GM21529 (cell line): ENCODE data around the gene ZNF266.
A peak's percentile ranks its signal among the peaks of the same experiment; 100 is the strongest.

ENCODE experiments used
- ATAC-seq: cut with Tn5 transposase; IDR thresholded peaks from one replicate; pipeline ENCODE4 v1.9.1; 2021; ENCODE audit not compliant: unreplicated experiment

The ZNF266 gene

DNA sequence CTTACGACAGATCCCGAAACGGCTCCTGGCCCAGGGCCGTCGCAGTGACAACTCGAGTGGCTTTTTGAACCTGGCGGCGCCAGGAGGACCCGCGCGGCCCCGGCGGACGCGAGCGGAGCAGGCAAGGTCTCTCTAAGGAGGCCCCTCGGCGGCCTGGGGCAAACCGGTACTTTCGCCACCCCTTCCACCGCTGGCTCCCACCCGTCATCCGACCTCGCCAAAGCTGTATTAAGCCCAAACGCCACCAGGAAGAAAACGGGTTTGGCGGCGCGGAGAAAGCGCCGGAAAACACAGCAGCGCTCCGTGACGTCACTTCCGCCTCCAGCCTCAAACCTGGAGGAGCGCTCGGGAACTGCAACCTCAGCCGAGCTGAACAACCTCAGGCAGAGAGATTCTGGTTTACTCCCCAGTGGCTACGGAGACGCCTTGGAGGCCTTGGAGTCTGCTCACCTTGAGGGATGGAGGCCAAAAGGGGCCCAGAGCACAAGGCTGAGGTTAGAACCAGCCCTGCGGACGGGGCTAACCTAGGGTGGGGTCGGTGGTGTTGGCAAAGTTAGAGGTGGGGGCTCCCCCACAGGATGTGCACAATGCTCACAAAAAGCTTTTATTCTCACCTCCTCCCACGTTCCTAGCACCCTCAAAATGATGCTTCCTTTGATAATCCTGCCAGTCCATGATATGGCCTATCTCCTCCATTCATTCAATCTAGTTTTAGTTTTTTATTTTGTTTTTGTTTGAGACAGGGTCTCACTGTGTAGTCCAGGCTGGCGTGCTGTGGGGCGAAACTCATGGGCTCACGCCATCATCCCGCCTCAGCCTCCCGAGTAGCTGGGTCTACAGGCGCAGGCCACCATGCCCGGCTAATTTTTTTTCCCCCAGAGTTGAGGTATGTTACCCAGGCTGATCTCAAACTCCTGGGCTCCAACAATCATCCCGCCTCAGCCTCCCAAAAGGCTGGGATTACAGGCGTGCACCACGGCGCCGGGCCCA is at the start of gene ZNF266:
Gene ZNF266, minus strand, starts transcription at position 295 of the 990 bp plus-strand sequence. CDS start 15,484 bp downstream, outside the sequence.
- peak; percentile 93 for ATAC-seq

DNA sequence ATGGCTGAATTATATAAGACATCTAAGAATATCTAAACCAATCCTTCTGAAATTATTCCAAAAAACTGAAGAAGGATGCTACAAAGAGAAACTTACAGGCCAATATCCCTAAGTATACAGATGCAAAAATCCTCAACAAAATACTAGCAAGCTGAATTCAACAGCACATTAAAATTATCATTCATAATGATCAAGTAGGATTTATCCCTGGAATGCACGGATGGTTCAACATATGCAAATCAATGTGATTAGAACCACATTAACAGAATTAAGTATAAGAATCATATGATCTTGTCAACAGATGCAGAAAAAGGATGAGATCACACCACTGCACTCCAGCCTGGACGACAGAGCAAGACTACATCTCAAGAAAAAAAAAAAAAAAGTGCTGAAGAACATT is 49.8 kb upstream of the ZNF266 start:
- ATAC-seq, result no peak

DNA sequence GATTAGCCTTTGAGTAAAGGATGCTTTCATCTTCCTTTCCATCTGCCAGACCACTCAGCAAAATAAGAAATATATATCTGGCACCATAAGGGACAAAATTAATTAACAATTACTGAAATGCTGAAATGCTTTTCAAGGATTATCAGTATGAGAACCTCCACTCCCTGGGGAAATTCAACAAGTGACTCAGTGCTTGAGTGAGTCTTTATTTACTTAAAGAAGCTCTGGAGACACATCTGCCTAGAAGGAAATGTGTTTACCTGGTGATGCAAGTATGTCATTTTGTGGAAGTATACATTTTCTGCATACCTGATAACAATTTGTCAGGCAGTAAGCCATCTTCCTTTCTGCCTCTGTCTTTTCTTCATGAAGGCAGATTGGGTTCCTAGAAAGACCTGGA is 39.6 kb upstream of the ZNF266 start:
- no peak for ATAC-seq

DNA sequence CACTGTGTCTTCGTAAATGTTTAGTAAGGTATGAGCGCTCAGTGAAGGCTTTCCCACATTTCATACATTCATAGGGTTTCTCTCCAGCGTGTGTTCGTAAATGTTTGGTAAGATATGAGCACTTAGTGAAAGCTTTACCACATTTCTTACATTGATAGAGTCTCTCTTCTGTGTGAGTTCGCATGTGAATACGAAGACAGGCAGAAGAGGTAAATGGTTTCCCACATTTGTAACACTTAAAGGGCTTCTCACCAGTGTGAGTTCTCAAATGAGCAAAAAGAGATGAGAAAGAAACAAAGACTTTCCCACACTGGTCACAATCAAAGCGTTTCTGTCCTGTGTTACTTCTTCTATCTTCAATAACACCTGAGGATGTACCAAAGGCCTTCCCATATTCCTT is 31.8 kb upstream of the ZNF266 start:
- no peak for ATAC-seq

DNA sequence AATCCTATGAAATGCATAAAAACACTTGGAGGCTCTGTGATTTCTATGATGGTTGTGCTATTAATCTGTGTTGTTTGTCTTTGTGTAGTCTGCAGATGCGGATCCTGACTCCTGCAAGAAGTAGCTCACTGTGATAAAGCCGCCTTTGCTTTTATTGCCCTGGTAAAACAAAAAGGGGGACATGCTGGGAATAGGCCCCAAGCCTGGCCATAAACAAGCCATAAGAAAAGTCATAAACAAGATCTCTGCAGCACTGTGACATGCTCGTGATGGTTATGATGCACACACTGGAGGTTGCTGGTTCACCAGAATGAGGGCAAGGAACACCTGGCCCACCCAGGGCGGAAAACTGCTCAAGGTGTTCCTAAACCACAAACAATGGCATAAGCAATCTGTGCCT is 26.6 kb upstream of the ZNF266 start:
- ATAC-seq, result no peak

DNA sequence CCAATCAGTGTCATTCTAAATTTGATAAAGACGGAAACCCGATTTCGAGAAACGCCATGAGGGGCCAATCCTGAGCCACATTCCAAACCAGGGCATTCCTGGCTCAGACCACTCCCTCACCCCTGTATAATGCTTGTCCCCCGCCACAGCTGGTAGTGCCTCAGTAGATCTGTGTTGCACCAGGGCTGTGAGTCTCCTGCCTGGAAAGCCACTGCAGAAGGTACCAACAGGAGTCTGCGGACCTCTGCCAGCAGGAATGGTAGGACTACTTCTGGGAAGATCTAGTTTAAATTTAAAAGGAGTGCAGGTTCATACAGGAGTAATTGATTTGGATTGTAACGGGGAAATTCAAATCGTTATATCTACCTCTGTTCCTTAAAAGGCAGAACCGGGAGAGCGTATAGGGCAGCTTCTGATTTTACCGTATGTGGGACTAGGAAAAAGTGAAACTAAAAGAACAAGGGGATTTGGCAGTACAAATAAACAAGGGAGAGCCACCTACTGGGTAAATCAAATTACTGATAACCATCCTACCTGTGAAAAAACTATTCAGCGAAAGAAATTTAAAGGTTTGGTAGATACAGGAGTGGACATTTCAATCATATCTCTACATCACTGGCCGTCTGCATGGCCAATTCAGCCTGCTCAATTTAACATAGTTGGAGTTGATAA is 20.8 kb upstream of the ZNF266 start:
- ATAC-seq, result no peak

DNA sequence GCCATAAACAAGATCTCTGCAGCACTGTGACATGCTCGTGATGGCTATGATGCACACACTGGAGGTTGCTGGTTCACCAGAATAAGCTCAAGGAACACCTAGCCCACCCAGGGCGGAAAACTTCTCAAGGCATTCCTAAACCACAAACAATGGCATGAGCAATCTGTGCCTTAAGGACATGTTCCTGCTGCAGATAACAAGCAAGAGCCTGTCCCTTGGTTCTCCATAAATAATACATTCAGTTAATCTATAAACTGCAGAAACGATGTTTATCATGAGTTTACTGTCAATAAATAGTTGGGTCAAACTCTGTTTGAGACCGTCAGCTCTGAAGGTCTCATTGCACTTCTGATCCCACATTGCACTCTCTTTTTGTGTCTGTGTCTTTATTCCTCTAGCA is 18.6 kb upstream of the ZNF266 start:
- ATAC-seq, result no peak

DNA sequence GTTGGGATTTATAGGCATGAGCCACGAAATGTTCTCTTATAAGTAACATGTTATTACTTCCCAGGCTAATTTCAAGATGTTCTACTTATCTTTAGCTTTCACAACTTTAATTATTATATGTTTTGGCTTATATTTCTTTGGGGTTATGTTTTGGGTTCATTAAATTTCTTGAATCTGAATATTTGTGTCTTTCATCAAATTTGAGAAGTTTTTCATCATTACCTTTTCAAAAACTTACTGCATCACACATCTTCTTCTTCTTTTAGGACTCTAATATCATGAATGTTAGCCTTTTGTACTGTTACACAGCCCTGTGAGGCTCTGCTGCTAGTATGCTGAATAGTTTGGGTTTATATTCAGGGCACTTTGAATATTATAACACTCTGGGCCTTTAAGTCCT is 9.7 kb upstream of the ZNF266 start:
- ATAC-seq, result no peak

DNA sequence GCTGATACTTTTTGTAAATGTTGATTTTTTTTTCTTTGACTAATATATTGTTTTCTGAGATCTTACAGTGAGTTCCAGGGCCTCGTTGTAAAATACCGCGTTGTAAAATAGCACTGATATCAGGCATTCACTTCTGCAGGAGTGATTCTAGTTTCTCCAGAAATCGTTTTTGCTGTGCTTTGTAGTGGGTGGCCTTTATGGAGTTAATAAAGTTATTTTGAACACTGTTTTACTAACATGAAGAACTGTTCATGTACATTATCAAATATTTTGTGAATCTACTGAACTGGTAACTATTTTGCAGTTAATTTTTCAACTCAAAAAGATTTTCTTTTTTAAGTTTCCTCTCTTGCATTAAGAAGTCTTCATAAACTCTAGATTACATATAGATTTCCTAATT is 985 bp upstream of the ZNF266 start:
- no peak for ATAC-seq

DNA sequence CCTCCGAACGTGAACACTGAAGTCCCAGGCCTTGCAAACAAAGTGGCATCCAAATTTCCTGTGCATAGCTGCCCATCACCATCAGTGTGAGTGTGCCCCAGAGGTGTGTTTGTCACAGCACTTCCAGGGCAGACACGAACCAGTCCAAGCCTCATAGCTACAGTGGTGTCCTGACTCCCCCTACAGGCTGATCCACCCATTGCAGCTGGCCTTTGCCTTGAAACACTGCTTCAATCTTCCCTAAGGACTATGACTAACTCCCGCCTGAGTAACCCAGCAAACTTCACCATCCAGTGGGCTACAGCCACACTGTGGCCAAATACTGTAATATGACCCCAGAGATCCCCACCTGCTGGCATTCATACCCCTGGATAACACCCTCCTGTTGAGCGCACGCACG is 3.9 kb downstream of the ZNF266 start:
- ATAC-seq, result no peak

DNA sequence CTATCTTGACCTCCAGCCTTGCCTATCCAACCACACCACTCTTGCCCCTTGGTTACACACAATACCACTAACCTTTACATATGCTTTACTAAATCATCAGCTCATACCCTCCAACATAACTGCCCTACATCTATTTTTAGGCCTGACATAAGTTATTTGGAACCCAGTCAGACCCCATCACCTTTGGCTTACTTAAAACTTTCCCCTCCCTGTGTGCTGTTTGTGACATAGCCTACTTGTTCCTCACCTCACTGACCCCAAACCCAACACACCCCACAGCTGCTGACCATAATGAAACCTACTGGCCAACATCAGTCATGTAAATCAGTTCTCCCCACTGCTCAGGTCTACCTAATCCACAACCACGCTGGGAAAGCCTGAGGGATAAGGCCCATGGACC is 4.9 kb downstream of the ZNF266 start:
- no peak for ATAC-seq

DNA sequence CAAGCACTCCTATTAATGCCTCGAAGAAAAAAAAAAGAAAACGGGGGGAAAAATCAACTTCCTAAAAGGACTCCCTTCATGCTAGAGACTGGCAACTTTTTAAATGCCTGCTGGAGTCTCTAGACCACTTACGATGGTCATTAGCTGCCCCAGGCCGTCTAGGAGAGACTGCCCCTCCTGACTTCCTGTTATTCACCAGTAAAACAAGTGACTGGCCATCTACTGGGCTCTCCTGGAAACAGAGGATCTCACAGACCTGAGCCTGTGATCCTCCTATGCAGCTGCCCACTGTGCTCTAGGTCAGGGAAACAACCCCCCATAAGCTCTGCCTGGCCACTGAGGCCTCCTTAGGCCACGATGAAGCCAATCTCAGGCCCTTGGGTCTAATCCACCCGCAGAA is 7.4 kb downstream of the ZNF266 start:
- no peak for ATAC-seq

DNA sequence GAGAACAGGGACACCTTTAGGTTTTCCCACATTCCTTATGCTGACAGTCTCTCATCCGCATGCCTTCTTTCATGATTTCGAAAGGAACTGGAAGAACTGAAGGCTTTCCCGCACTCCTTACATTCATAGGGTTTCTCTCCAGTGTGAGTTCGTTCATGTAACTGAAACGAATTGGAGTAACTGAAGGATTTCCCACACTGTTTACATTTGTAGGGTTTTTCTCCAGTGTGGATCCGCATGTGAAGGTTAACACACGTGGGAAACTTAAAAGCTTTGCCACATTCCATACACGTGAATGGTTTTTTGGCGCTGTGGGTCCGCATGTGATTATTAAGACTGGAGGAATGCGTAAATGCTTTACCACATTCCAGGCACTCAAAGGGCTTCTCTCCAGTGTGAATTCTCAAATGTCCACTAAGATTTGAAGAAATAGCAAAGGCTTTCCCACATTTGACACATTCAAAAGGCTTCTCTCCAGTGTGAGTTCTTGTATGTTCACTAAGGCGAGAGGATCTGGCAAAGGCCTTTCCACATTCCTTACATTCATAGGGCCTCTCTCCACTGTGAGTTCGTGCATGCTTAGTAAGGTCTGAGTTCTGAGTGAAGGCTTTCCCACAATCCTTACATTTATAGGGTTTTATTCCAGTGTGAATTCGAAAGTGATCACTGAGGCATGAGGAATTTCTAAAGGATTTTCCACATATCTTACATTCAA is 22.0 kb downstream of the ZNF266 start:
- no peak for ATAC-seq

DNA sequence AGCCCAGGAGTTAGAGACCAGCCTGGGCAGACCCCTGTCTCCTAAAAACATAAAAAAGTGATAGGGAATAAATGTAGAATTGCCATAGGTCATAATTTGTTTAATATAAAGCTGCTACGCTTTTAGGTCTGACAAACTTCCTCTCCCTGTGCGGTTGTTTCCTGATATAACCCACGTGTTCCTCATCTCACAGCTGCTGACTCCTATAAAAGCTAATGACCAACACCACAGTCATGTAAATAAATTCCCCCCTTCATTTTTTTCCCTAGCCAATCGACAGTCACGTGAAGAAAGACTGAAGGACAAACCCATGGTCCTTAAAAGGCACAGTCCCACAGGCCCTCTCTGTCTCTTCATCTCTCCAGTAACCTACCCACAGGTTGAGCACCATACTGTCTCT is 27.5 kb downstream of the ZNF266 start:
- no peak for ATAC-seq

DNA sequence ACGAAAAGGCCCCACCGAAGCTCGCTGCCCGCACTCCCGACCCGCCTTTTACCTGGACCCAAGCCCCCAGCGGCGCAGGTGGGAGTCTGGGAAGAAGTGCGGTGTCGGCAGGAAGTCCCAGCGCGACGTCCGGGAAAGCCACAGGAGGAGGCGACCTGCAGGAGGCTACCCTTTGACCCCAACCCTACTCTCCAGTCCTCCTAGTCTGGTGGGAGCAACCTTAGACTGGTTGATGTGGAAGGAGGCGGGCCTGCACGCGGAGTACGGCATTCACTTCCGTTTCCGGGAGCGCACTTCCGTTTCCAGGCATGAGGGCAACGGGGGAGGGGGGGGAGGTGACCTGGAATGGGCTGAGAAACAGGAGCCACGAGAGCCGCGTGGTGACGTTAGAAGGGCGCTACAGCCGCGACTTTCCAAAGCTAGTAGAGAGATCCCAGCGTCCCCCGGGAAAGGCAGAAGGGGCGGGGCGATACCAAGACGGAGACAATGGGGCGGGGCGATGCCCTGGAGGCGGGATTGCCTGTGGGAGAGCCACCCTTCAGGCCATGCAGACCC is 28.5 kb downstream of the ZNF266 start:
- ATAC-seq, result no peak

DNA sequence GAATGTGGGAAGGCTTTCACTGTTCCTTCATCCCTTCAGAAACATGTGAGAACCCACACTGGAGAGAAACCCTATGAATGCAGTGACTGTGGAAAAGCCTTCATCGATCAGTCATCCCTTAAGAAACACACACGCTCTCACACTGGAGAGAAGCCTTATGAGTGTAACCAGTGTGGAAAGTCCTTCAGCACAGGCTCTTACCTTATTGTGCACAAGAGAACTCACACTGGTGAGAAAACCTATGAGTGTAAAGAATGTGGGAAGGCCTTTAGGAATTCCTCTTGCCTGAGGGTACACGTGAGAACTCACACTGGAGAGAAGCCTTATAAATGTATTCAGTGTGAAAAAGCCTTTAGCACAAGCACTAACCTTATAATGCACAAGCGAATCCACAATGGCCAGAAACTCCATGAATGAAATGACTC is 54.0 kb downstream of the ZNF266 start:
- ATAC-seq, result no peak

DNA sequence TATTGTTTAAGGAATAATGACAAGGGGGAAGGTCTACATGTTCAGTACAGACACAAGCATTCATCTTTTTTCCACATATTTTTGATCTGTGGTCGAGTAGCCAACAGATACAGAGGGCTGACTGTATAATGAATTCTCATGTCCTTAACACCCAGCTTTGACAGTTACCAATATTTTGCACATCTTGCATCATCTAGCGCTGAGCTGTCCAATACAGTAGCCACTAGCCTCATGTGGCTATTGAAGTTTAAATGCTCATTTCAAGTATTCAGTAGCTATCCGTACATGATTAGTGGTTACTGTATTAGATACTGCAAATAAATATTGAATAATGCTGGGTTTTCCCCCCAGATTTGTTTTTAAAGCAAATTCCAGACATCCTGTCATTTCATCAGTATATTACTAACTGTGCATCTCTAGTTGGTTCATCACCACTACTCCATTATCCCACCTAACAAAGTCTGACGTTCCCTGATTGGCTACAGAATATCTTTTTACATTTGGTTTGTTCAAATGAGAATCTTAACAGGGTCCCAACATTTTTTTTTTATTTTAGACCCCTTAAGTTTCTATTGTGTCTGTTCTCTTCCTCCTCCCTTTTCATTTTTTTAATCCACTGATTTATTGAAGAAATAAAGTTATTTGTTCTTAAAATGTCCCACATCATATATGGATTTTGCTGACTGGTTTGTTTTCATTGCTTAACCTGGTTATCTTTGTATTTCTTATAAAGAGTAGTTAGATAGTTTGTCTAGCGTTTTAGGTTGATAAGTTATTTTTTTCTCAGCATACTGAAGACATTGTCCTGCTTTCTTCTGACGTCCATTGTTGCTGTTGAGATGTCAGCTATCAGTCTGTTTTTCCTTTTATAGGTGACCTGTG is 64.4 kb downstream of the ZNF266 start:
- ATAC-seq, result no peak

DNA sequence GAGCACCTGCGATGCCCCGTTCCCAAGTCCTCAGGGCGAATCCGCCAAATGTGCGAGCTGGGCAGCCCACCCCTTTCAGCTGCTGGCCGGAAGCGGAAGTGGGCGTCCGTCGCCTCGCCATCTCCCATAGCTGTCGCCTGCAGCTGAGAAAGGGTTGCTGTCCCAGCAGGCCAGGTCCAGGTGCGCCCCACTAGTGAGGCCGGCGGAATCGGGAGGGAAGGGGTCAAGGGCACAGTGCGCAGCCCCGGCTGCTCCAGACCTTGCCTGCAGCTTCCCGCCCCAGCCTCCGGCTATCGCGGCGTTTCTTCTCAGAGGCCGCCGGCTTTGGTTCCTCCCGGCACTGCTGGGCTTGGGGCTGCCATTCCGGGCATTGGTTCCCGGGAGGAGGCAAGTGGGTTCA is 72.5 kb downstream of the ZNF266 start, which contains the start of gene ZNF177:
Gene ZNF177, plus strand, starts transcription at position 109 of the 400 bp plus-strand sequence. CDS start 15,299 bp downstream, outside the sequence.
- no peak for ATAC-seq
